IPS-18c (cell line): ENCODE results near the gene PDE4C.
"Not testable (repeated sequence)": the region's sequence is repeated elsewhere in the genome, so short reads cannot be mapped to it uniquely, and the experiment has no call there.

ENCODE experiments used
- H3K4me3 ChIP-seq: 2 replicates; pipeline ENCODE4 v1.7.0; 2013; ENCODE audit warnings: low read depth, mild to moderate bottlenecking, low read length, moderate library complexity; ENCODE audit not compliant: insufficient read depth
- H3K9me3 ChIP-seq: one replicate; pipeline ENCODE4 v1.6.1; 2013; ENCODE audit warnings: mild to moderate bottlenecking, low read length, moderate library complexity; ENCODE audit not compliant: control insufficient read depth, insufficient read depth

The PDE4C gene

GRCh38 chr19:18229474-18229873 is 3.2 kb upstream of the PDE4C start:
- Histone ChIP-seq H3K4me3 (no peak overlapping the region), H3K9me3 (no peaks in the 10 kb centered on the region)

GRCh38 chr19:18227781-18228271 is 1.6 kb upstream of the PDE4C start:
- no peaks in the 10 kb centered on the region for H3K9me3 ChIP-seq
- no peak overlapping the region for H3K4me3 ChIP-seq

- Histone ChIP-seq H3K4me3 (no peak overlapping the region), H3K9me3 (no peaks in the 10 kb centered on the region)
Observed at GRCh38 chr19:18226956-18227780, 930 bp upstream of the PDE4C start.

GRCh38 chr19:18225355-18225701 is 910 bp downstream of the PDE4C start:
- peak overlapping the region; percentile 91; the same call in 1 of the 2 replicates for H3K4me3 ChIP-seq

GRCh38 chr19:18224525-18225354 is 1.5 kb downstream of the PDE4C start:
- Histone ChIP-seq H3K4me3 (peak overlapping the region; percentile 91), H3K9me3 (no peaks in the 10 kb centered on the region)

More at GRCh38 chr19:18225355-18225701, 910 bp downstream of the PDE4C start:
- no peaks in the 10 kb centered on the region for H3K9me3 ChIP-seq

- Histone ChIP-seq H3K4me3 (peak overlapping the region; percentile 91), H3K9me3 (no peaks in the 10 kb centered on the region)
Observed at GRCh38 chr19:18223860-18224524, 2.2 kb downstream of the PDE4C start.

GRCh38 chr19:18221815-18222725 is 4.2 kb downstream of the PDE4C start:
- Histone ChIP-seq H3K4me3 (no peak overlapping the region), H3K9me3 (no peaks in the 10 kb centered on the region)

GRCh38 chr19:18220632-18221275 is 5.5 kb downstream of the PDE4C start:
- H3K9me3 ChIP-seq: no peaks in the 10 kb centered on the region
- peak overlapping the region; percentile 40 for H3K4me3 ChIP-seq

GRCh38 chr19:18219911-18220631 is 6.2 kb downstream of the PDE4C start:
- no peak overlapping the region for H3K4me3 ChIP-seq
- H3K9me3 ChIP-seq: no peaks in the 10 kb centered on the region

- Histone ChIP-seq H3K9me3 (no peaks in the 10 kb centered on the region), H3K4me3 (no peak overlapping the region)
Observed at GRCh38 chr19:18218600-18218999, 7.6 kb downstream of the PDE4C start.

- H3K9me3 ChIP-seq: no peaks in the 10 kb centered on the region
- H3K4me3 ChIP-seq: no peak overlapping the region
Observed at GRCh38 chr19:18218159-18218558, 8.1 kb downstream of the PDE4C start.

GRCh38 chr19:18216789-18217188 is 9.4 kb downstream of the PDE4C start:
- Histone ChIP-seq H3K4me3 (no peak overlapping the region), H3K9me3 (no peaks in the 10 kb centered on the region)

- no peaks in the 10 kb centered on the region for H3K9me3 ChIP-seq
- no peak overlapping the region for H3K4me3 ChIP-seq
Observed at GRCh38 chr19:18214779-18215433, 11.3 kb downstream of the PDE4C start.

- no peaks in the 10 kb centered on the region for H3K9me3 ChIP-seq
- no peak overlapping the region for H3K4me3 ChIP-seq
Observed at GRCh38 chr19:18211683-18212082, 14.6 kb downstream of the PDE4C start.

- H3K4me3 ChIP-seq, H3K9me3 ChIP-seq: not testable (repeated sequence)
Observed at GRCh38 chr19:18209912-18210311, 16.3 kb downstream of the PDE4C start.
